ENCODE measurements around the gene GUK1.
"Not testable (repeated sequence)": the region's sequence is repeated elsewhere in the genome, so short reads cannot be mapped to it uniquely, and the experiment has no call there.

The GUK1 gene

DNA sequence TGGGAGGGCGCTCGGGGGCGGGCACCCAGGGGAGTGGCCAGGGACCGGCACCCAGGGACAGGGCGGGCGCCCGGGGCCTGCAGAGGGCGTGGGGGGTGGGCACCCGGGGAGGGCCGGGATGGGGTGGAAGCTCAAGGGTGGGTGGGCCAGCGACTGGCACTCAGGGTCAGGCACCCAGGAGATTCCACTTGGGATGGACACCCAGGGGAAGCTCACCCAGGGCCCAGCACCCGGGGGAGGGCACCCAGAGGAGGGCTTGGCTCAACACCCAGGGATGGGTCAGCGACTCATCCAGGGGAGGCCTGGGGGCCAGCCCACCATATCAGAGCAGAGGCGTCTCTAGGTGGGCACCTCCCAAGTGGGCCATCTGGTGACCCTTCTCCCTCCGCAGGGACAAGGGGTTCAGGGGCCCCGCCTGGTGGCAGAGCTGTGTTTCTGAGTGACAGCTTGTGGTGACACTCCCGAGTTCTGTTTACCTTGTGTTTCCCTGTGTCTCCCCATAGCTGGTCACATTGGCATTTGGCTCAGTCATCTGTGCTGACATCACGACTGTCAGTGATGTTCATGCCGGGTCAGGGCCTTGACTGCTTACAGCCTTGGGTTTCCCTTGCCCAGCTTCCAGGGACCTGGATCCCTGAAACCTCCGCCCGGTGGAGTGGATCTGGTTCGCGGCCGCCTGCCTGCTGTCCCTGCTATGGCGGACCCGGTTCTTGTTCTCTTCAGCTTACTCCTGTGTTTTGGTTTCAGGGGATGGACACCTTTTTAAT, 26.3 kb downstream of the GUK1 start:
- peak overlapping the region; percentile 58 for H3K4me3 ChIP-seq (ENCODE audit: low read depth, low read length)
- in situ Hi-C loops (cut with HindIII; ENCODE audit: low sequenced_read_pairs): no loop called here
- peak; percentile 38 for DNase-seq (ENCODE audit: low read depth, low spot score)
- TF ChIP-seq, protein P1, sequence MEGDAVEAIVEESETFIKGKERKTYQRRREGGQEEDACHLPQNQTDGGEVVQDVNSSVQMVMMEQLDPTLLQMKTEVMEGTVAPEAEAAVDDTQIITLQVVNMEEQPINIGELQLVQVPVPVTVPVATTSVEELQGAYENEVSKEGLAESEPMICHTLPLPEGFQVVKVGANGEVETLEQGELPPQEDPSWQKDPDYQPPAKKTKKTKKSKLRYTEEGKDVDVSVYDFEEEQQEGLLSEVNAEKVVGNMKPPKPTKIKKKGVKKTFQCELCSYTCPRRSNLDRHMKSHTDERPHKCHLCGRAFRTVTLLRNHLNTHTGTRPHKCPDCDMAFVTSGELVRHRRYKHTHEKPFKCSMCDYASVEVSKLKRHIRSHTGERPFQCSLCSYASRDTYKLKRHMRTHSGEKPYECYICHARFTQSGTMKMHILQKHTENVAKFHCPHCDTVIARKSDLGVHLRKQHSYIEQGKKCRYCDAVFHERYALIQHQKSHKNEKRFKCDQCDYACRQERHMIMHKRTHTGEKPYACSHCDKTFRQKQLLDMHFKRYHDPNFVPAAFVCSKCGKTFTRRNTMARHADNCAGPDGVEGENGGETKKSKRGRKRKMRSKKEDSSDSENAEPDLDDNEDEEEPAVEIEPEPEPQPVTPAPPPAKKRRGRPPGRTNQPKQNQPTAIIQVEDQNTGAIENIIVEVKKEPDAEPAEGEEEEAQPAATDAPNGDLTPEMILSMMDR (IDR thresholded peaks at IDR 0.05; ENCODE audit: low read depth, low read length): peak; percentile 26

DNA sequence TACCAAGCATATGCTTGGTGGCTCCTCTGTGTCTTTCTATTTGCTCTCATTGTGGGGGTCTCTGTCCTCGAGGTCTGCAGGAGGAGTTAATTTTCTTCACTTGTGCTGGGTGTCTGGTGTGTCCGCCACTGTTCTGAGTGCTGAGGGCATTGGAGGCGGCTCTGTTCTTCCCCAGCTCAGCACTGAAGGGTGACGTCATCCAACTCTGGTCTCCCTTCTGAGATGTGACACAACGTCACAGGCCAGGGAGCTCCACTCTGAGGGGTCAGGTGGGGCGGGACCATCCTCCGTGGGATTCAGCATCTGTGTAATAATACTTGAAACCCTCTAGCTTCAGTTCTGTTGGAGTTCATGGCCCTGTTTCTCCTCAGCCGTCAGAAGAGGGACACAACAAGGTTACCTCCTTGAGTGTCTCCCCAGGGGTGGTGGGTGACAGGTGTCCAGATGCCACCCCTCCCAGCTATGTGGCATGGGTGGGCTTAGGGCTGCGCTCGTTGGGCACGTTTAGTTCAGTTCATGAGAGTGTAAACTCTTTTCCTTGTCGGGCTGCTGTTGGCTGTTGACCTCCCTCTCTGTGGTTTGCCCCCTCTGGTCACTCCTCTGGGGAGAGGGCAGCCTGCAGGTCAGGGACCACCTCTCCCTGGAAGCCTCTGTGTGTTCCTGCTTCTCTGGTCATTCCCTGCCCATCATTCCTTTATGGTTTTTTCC, 28.6 kb downstream of the GUK1 start:
- no peak for DNase-seq (ENCODE audit: low read depth, low spot score)
- TF ChIP-seq, protein P1 (IDR thresholded peaks at IDR 0.05; ENCODE audit: low read depth, low read length): no peak
- no peak overlapping the region for H3K4me3 ChIP-seq (ENCODE audit: low read depth, low read length)
- in situ Hi-C loops (cut with HindIII; ENCODE audit: low sequenced_read_pairs): no loop called here

DNA sequence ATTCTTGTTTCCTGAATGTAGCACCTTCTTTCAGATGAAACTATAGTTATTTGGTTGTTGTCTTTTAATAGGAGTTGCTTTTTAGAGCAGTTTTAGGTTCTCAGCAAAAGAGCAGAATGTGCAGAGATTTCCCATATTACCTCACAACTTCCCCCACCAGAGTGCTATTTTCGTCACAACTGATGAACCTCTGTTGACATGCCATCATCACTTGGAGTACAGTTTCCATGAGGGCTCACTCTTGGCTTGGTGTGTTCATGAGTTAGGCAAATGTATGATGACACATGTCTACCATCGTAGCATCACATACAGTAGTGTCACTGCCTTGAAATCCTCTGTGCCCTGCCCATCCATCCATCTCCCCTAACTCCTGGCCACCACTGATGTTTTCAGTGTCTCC, 29.3 kb downstream of the GUK1 start:
- H3K4me3 ChIP-seq (ENCODE audit: low read depth, low read length): no peak overlapping the region
- TF ChIP-seq, protein P1 (IDR thresholded peaks at IDR 0.05; ENCODE audit: low read depth, low read length): no peak
- in situ Hi-C loops (cut with HindIII; ENCODE audit: low sequenced_read_pairs): no loop called here
- DNase-seq (ENCODE audit: low read depth, low spot score): no peak

DNA sequence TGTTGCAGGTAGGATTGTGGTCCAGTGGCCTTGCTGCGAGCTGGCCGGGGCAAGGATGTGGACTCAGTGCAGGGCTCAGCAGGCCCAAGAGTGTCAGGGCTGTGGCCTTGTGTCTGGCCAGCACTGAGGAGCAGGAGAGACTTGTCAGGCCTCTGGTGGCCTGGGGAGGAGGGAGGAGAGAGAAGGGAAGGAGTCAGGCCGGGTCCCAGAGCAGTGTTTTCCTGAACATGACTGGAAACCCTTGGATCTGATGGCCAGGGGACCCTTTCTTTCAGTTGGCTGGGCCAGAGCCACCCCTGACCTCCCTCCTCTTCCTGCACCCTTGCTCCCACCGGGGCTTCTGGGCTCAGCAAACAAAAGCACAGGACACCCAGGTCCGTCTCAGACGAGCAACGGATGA, 30.6 kb downstream of the GUK1 start:
- TF ChIP-seq, protein P1 (IDR thresholded peaks at IDR 0.05; ENCODE audit: low read depth, low read length): no peak
- in situ Hi-C loops (cut with HindIII; ENCODE audit: low sequenced_read_pairs): no loop called here
- DNase-seq (ENCODE audit: low read depth, low spot score): no peak
- H3K4me3 ChIP-seq (ENCODE audit: low read depth, low read length): no peak overlapping the region

DNA sequence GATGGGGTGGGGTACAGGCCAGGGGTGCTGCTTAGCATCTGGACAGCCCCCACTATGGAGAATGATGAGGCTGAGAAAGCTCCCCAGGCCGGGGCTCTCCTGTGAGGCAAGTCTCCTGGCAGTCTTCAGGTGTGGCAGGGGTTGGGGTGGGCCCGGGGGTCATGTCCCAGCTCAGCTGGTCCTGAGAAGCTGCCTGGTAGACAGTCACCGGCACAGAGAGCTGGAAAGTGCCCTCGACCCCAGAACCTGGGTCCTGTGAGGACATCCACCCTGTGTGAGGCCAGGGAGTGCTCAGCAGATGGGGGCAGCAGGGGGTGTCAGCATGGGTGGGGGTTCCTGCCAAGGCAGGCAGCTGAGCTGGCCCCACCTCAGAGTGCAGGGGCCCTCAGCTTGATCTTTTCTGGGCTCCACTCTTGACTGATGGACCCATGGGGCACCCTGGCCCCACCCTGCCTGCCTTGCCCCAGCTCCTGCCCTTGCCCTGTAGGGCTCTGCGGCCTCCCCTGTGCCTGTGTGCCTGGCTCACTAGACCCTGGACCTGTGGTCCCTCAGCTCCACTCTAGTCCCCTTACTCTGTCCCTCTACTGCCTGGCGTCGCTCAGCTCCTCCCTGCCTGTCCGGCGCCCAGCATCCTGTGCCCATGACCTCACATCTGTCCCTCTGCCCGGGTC, 31.3 kb downstream of the GUK1 start:
- in situ Hi-C loops (cut with HindIII; ENCODE audit: low sequenced_read_pairs): no loop called here
- no peak overlapping the region for H3K4me3 ChIP-seq (ENCODE audit: low read depth, low read length)
- DNase-seq (ENCODE audit: low read depth, low spot score): no peak
- TF ChIP-seq, protein P1 (IDR thresholded peaks at IDR 0.05; ENCODE audit: low read depth, low read length): no peak

DNA sequence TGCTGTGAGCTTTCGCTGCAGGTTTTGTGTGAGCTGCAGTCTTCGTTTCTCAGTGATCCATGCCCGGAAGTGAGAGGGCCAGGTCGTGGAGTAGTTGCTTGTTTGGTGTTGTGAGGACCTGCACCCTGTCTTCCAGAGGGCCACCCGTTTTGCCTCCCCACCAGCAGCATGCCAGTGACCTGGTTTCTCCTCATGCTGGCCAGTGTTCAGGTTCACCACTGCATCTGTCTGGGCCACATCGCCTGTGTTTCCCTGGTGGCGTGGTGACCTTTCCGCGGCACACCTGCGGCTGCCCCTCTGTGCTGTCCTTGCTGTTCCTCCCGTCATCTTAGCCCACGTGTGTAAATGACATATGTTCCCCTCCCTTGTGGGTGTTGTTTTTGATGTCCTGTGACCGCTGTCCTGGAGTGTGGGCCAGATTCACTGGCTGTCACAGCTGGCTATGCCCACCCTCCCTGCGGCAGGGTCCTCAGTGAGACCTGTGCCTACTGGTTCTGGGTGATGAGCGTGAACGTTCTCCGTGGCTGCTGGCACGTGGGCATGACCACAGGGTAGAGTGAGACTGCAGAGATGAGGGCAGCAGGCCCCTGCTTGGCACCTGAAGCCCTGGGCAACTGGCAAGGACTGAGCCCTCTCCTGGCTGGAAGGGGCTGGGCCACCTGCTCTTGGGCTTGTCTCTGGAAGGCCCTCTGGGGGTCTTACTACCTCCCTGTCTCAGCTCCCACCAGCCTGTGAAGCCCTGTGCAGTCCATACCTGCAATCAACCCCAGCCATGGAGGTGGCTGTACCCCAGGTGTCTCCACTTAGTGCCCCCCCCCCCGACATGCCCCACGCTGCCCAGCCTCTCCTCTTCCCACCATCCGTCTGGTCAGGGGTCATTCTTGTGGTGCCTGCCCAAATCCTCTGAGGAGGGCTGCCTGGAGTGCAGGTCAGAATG, 32.8 kb downstream of the GUK1 start:
- in situ Hi-C loops (cut with HindIII; ENCODE audit: low sequenced_read_pairs): no loop called here
- TF ChIP-seq, protein P1 (IDR thresholded peaks at IDR 0.05; ENCODE audit: low read depth, low read length): no peak
- no peak for DNase-seq (ENCODE audit: low read depth, low spot score)
- no peak overlapping the region for H3K4me3 ChIP-seq (ENCODE audit: low read depth, low read length)

DNA sequence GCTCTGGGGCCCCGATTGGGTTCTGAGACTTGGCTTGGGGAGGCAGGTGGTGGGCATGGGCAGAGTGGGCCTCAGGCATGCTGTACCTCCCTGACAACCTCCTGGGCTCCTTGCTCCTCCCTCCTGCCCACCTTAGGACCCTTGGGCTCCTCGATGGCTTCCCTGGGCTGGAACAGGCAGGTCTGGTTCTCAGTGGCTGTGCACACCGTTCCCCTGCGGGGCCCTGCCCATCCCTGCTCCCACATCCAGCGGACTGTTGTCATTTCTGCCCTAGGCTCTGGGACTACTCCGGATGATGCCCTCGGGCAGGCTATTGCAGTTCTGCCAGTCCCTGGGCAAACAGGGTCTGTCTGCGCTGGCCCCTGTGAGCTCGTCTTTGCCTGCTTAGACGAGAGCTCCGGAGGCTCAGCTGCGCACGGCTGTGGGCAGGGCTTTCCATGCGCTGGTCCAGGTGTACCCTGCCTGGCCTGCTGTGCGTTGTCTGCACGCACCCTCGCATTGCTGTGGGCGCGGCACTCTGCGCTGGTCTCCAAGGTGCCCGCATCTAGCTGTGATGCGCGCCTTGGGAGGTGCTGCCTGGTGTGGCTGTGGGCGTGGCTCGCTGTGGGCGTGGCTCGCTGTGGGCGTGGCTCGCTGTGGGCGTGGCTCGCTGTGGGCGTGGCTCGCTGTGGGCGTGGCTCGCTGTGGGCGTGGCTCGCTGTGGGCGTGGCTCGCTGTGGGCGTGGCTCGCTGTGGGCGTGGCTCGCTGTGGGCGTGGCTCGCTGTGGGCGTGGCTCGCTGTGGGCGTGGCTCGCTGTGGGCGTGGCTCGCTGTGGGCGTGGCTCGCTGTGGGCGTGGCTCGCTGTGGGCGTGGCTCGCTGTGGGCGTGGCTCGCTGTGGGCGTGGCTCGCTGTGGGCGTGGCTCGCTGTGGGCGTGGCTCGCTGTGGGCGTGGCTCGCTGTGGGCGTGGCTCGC, 33.7 kb downstream of the GUK1 start:
- DNase-seq (ENCODE audit: low read depth, low spot score); in situ Hi-C loops (cut with HindIII; ENCODE audit: low sequenced_read_pairs); H3K4me3 ChIP-seq (ENCODE audit: low read depth, low read length): not testable (repeated sequence)
